Measurements from ENCODE around the gene ARHGAP5. TPM values are rescaled to one million over a fixed set of nuclear protein-coding genes. Genes with fewer than 3 reads are reported as not detected.

Gene ARHGAP5
- total and polyA plus RNA-seq, 9 donors, result 20.6 to 206 (median 139) TPM

DNA sequence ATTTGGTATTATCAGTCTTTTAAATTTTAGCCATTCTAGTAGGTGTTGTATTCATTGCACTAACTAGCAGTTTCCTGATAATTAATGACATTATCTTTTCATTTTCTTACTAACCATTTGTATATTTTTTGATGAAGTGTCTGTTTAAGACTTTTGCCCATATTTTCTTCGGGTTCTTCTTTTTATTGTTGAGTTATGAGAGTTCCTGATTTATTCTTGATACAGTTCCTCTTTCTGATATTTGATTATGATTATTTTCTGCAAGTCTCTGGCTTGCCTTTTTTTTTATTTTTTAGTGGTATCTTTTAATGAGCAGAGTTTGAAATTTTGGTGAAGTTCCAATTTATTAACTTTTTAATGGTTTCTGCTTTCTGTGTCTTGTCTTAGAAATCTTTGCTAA lies 118.5 kb downstream of the ARHGAP5 start:
- H3K27me3 ChIP-seq, result no peaks in the 10 kb centered on the region
- H3K4me1 ChIP-seq (ENCODE audit: insufficient read depth), result no peaks in the 10 kb centered on the region
- intact Hi-C loops (cut with DNase I), result no loop called here
- no peak overlapping the region for H3K27ac ChIP-seq
- no peak for TF ChIP-seq POLR2A (IDR thresholded peaks at IDR 0.05)
- no peak for TF ChIP-seq EP300 (IDR thresholded peaks at IDR 0.05)
- TF ChIP-seq, protein P1, sequence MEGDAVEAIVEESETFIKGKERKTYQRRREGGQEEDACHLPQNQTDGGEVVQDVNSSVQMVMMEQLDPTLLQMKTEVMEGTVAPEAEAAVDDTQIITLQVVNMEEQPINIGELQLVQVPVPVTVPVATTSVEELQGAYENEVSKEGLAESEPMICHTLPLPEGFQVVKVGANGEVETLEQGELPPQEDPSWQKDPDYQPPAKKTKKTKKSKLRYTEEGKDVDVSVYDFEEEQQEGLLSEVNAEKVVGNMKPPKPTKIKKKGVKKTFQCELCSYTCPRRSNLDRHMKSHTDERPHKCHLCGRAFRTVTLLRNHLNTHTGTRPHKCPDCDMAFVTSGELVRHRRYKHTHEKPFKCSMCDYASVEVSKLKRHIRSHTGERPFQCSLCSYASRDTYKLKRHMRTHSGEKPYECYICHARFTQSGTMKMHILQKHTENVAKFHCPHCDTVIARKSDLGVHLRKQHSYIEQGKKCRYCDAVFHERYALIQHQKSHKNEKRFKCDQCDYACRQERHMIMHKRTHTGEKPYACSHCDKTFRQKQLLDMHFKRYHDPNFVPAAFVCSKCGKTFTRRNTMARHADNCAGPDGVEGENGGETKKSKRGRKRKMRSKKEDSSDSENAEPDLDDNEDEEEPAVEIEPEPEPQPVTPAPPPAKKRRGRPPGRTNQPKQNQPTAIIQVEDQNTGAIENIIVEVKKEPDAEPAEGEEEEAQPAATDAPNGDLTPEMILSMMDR (IDR thresholded peaks at IDR 0.05), result no peak
- no peaks in the 10 kb centered on the region for H3K36me3 ChIP-seq
- no peaks in the 10 kb centered on the region for H3K9me3 ChIP-seq
- WGBS, 3 donors, result 60 to 68% (median 62%) methylated on average over 1 of the region's 1 CpG
- no peak overlapping the region for H3K4me3 ChIP-seq
- DNase-seq, result no peak

DNA sequence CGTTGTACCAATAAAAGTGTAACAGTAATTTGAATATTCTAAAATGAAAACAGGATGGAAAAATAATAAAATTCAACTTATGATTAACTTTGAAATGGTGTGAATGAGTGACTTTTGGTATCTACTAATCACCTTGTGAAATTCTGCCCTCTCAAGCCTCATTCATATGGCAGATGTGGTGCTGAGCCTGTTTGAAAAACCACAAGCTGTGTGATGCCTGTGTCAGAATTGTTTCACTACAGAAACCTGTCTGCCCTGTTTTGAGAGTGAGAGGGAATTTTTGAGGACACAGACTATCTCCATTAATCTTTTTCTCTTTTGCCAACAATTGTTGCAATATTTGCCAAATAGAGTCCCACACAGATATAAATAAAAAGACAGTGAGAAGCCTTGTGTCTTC lies 120.8 kb downstream of the ARHGAP5 start:
- H3K4me1 ChIP-seq (ENCODE audit: insufficient read depth), result no peaks in the 10 kb centered on the region
- WGBS, 3 donors, result 54 to 76% (median 61%) methylated on average over 1 of the region's 1 CpG
- no peaks in the 10 kb centered on the region for H3K9me3 ChIP-seq
- intact Hi-C loops (cut with DNase I), result no loop called here
- TF ChIP-seq, protein P1 (IDR thresholded peaks at IDR 0.05), result no peak
- TF ChIP-seq EP300 (IDR thresholded peaks at IDR 0.05) (no peak), POLR2A (IDR thresholded peaks at IDR 0.05) (no peak)
- no peak overlapping the region for H3K4me3 ChIP-seq
- no peak for DNase-seq
- no peaks in the 10 kb centered on the region for H3K27me3 ChIP-seq
- H3K27ac ChIP-seq, result no peak overlapping the region
- H3K36me3 ChIP-seq, result no peaks in the 10 kb centered on the region

DNA sequence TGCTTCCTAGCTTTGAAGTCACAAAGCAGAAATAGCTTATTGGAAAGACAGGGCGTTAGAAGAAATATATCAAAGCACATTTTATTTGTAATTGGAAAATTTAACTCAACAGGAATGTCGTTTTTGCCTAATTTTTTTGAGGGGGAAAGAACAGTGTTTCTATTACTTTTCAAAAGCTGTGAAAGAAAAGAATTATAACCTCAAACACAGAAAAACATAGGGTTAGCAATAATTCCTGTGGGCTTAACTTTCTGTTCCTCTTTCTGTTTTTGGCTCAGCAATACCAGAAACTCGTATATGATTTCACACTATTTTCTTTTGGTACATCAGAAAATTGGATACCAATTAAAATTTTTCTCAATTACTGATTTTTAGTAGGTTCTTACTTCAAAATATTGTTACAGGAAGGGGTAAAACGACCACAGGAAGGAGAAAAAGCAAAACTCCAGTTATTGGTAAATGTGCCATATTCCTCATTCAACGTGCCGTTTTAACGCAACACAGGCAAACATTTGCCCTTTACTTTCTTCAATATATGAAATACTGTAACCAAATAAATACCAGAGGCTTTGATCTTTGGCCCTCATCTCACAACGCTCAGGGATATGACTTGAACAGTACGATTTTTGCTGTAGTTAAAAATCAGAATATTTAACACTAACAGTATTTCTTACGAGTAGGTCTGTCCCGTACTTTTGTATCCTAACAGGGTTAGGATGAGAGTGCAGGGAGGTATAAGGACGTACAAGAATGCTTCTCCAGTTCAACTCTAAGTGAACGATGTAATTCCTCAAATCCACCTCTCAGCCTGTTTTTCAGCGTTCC lies 123.5 kb downstream of the ARHGAP5 start:
- DNase-seq, result no peak
- Histone ChIP-seq H3K9me3 (no peaks in the 10 kb centered on the region), H3K27me3 (no peaks in the 10 kb centered on the region), H3K36me3 (no peaks in the 10 kb centered on the region), H3K4me3 (peak overlapping the region; percentile 56), H3K4me1 (ENCODE audit: insufficient read depth) (no peaks in the 10 kb centered on the region), H3K27ac (peak overlapping the region; percentile 85 to 90)
- TF ChIP-seq POLR2A (IDR thresholded peaks at IDR 0.05) (no peak), EP300 (IDR thresholded peaks at IDR 0.05) (no peak)
- TF ChIP-seq, protein P1 (IDR thresholded peaks at IDR 0.05), result peak in 1 of 3 donors; percentile 4
- WGBS, 3 donors, result 4 to 8% (median 4%) methylated on average over 14 of the region's 14 CpGs
- intact Hi-C loops (cut with DNase I), result loop anchor here in 3 of 4 donors (5.0 to 10.0 kb wide), 3 partner anchors 54 to 236 kb away; partner anchors contain the start of gene ARHGAP5 (in 2 of the 3)

DNA sequence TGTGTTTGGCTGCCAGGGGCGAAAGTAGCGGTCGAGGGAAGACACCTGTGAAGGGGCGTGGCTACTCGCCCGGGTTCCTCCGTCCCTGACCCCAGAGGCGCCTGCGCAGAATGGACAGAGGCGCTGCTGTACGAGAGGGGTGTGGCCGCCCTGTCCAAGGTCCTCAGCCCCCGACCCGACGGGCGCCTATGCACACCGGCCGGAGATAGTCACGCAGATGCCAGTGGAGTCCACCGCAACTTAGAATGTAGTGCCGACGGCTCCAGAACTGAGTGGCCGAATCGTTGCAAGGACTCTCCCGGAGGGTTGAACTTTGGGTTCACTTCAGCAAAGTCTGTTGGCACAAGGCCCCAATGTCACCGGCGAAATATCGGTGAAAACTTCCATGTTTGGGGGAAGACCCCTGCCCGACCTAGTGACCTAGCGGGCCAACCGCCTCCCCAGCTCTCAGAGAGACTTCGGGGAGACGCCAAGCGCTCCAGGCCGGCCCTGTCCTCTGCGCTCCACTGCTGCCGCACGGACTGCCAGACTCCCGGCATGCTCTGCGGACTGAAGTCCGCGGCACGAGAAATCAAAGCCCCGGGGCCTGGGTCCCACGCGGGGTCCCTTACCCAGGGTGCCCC lies 124.2 kb downstream of the ARHGAP5 start:
- H3K9me3 ChIP-seq, result no peaks in the 10 kb centered on the region
- H3K27ac ChIP-seq, result peak overlapping the region; percentile 85 to 90
- peak; percentile 88 to 95 (median 91) for DNase-seq
- intact Hi-C loops (cut with DNase I), result loop anchor here in 3 of 4 donors (5.0 to 10.0 kb wide), 3 partner anchors 53 to 237 kb away; partner anchors contain the start of gene ARHGAP5 (in 2 of the 3)
- 0% methylated on average over 46 of the region's 46 CpGs for WGBS, 3 donors
- H3K27me3 ChIP-seq, result no peaks in the 10 kb centered on the region
- no peaks in the 10 kb centered on the region for H3K36me3 ChIP-seq
- peak overlapping the region; percentile 56 for H3K4me3 ChIP-seq
- no peaks in the 10 kb centered on the region for H3K4me1 ChIP-seq (ENCODE audit: insufficient read depth)
- TF ChIP-seq, protein P1 (IDR thresholded peaks at IDR 0.05), result peak in 1 of 3 donors; percentile 4
- no peak for TF ChIP-seq EP300 (IDR thresholded peaks at IDR 0.05)

Data from ovary (tissue), 9 donors.